Measurements from ENCODE around the gene LRSAM1.

The LRSAM1 gene

DNA sequence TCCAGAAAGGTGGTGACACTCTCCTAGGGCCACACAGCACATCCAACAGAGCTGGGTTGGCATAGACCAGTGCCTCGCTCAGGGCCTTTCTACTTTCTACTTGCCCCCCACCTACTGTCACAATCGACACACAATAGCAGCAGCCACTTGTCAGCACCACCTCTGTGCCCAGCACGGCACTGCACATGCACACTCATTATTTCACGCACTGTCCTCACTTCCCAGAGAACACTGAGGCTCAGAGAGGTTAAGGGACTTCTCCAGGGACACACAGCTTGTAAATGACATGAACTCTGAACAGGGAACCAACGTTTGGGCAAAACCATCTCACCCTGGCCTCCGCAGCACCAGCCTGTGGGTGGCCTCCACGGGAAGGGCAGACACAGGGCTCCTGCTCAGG lies 89.9 kb downstream of the LRSAM1 start:
- H3K79me2 ChIP-seq (ENCODE audit: control insufficient read depth, insufficient read depth, low read length, poor library complexity) = peaks cover 18% of the 10 kb centered on the region
- H3K18ac ChIP-seq (ENCODE audit: low read length) = peak overlapping the region; percentile 52
- H2BK120ac ChIP-seq (ENCODE audit: insufficient read depth, low read length, poor library complexity) = no peak overlapping the region
- H3K4me2 ChIP-seq (ENCODE audit: low read length) = no peak overlapping the region
- no peak overlapping the region for H3K27ac ChIP-seq (ENCODE audit: low read depth, low read length)
- H3K4me3 ChIP-seq (ENCODE audit: low read depth, low read length) = no peak overlapping the region
- no peak overlapping the region for H2BK12ac ChIP-seq (ENCODE audit: low read length)
- H3K36me3 ChIP-seq (ENCODE audit: control insufficient read depth in 1 of 2, insufficient read depth in 2 of 2, low read length in 2 of 2) = peaks cover 12 to 13% of the 10 kb centered on the region in 2 experiments
- H4K91ac ChIP-seq (ENCODE audit: low read depth, low read length) = no peak overlapping the region
- peaks cover 33% of the 10 kb centered on the region for H3K79me1 ChIP-seq (ENCODE audit: low read length)
- H4K8ac ChIP-seq (ENCODE audit: low read depth, low read length) = no peak overlapping the region
- no peaks in the 10 kb centered on the region for H3K9me3 ChIP-seq (ENCODE audit: insufficient read depth, low read depth, low read length)
- H3K4ac ChIP-seq (ENCODE audit: low read depth, low read length) = no peak overlapping the region
- H3K27me3 ChIP-seq (ENCODE audit: insufficient read depth, low read length) = no peaks in the 10 kb centered on the region
- peaks cover 34 to 42% of the 10 kb centered on the region in 2 experiments for H3K4me1 ChIP-seq (ENCODE audit: control insufficient read depth in 1 of 2, insufficient read depth in 2 of 2, low read length in 2 of 2)
- H3K23ac ChIP-seq (ENCODE audit: low read length) = no peak overlapping the region
- no peak overlapping the region for H2AK5ac ChIP-seq (ENCODE audit: low read length)
- H2BK5ac ChIP-seq (ENCODE audit: low read depth, low read length, poor library complexity) = no peak overlapping the region
- H3K9ac ChIP-seq (ENCODE audit: low read length) = no peak overlapping the region
- no peak overlapping the region for H4K12ac ChIP-seq (ENCODE audit: low read depth, low read length)
- H3K14ac ChIP-seq (ENCODE audit: low read length) = no peak overlapping the region
- no peak overlapping the region for H2AFZ ChIP-seq (ENCODE audit: insufficient read depth, low read length, poor library complexity)
- no CpG with 5 or more reads among the region's 7 CpGs for WGBS (ENCODE audit: extremely low coverage, insufficient coverage, insufficient read length)
- no peak for DNase-seq

DNA sequence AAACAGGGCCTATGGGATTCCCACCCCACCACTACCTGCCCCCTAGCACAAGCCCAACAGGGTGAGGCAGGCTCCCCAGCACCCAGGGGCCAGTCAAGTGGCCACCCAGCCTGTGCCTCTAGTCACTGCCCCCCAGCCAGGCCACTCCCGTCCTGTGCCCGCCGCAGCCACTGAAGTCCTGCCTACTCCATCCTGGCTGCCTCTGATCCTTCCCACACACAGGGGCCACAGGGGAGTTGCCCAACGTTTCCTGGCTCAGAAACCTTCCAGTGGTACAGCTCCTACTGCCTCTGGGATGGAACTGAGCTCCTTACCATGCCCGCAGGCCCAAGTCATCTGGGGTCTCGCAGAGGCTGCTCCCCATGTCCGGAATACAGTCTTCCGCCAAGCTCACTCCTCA lies 90.6 kb downstream of the LRSAM1 start:
- peak in 1 of 2 donors; percentile 55 for DNase-seq
- H3K9ac ChIP-seq (ENCODE audit: low read length) = no peak overlapping the region
- peaks cover 33 to 43% of the 10 kb centered on the region in 2 experiments for H3K4me1 ChIP-seq (ENCODE audit: control insufficient read depth in 1 of 2, insufficient read depth in 2 of 2, low read length in 2 of 2)
- H3K9me3 ChIP-seq (ENCODE audit: insufficient read depth, low read depth, low read length) = no peaks in the 10 kb centered on the region
- peaks cover 13% of the 10 kb centered on the region for H3K79me2 ChIP-seq (ENCODE audit: control insufficient read depth, insufficient read depth, low read length, poor library complexity)
- H3K23ac ChIP-seq (ENCODE audit: low read length) = no peak overlapping the region
- no peak overlapping the region for H3K4me2 ChIP-seq (ENCODE audit: low read length)
- H4K12ac ChIP-seq (ENCODE audit: low read depth, low read length) = no peak overlapping the region
- no peak overlapping the region for H3K27ac ChIP-seq (ENCODE audit: low read depth, low read length)
- peak overlapping the region; percentile 28 for H3K4ac ChIP-seq (ENCODE audit: low read depth, low read length)
- no peak overlapping the region for H2BK5ac ChIP-seq (ENCODE audit: low read depth, low read length, poor library complexity)
- H3K4me3 ChIP-seq (ENCODE audit: low read depth, low read length) = no peak overlapping the region
- no peak overlapping the region for H4K8ac ChIP-seq (ENCODE audit: low read depth, low read length)
- H3K79me1 ChIP-seq (ENCODE audit: low read length) = peaks cover 28% of the 10 kb centered on the region
- WGBS (ENCODE audit: extremely low coverage, insufficient coverage, insufficient read length) = no CpG with 5 or more reads among the region's 8 CpGs
- peak overlapping the region; percentile 21 for H2BK12ac ChIP-seq (ENCODE audit: low read length)
- H2AK5ac ChIP-seq (ENCODE audit: low read length) = peak overlapping the region; percentile 32
- H4K91ac ChIP-seq (ENCODE audit: low read depth, low read length) = no peak overlapping the region
- H2AFZ ChIP-seq (ENCODE audit: insufficient read depth, low read length, poor library complexity) = peak overlapping the region; percentile 11
- peaks cover 9% of the 10 kb centered on the region in 2 experiments for H3K36me3 ChIP-seq (ENCODE audit: control insufficient read depth in 1 of 2, insufficient read depth in 2 of 2, low read length in 2 of 2)
- no peak overlapping the region for H2BK120ac ChIP-seq (ENCODE audit: insufficient read depth, low read length, poor library complexity)
- H3K14ac ChIP-seq (ENCODE audit: low read length) = peak overlapping the region; percentile 7
- peak overlapping the region; percentile 54 for H3K18ac ChIP-seq (ENCODE audit: low read length)
- no peaks in the 10 kb centered on the region for H3K27me3 ChIP-seq (ENCODE audit: insufficient read depth, low read length)

DNA sequence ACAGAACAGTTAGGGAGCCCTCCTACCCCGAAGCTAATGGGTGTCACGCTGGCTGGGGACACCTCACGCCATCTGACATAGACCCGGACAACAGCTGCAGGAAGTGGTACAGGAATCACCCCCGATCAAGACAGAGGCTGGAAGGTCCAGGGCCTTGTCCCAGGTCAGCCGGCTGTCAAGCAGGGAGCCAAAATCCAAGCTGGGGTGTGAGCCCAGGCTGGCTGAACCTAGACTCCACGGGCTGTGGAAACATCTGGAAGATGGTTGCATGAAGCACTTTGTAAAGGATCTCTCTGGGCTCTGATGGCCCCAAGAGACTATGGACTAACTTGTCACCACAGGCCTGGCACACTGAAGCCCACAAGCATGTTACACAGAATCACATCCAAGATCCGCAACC lies 91.9 kb downstream of the LRSAM1 start:
- no peak overlapping the region for H3K27ac ChIP-seq (ENCODE audit: low read depth, low read length)
- no peak overlapping the region for H3K4me2 ChIP-seq (ENCODE audit: low read length)
- no peak overlapping the region for H2AFZ ChIP-seq (ENCODE audit: insufficient read depth, low read length, poor library complexity)
- no CpG with 5 or more reads among the region's 8 CpGs for WGBS (ENCODE audit: extremely low coverage, insufficient coverage, insufficient read length)
- no peak overlapping the region for H3K23ac ChIP-seq (ENCODE audit: low read length)
- no peak for DNase-seq
- peaks cover 12 to 14% of the 10 kb centered on the region in 2 experiments for H3K36me3 ChIP-seq (ENCODE audit: control insufficient read depth in 1 of 2, insufficient read depth in 2 of 2, low read length in 2 of 2)
- H4K91ac ChIP-seq (ENCODE audit: low read depth, low read length) = no peak overlapping the region
- H3K79me2 ChIP-seq (ENCODE audit: control insufficient read depth, insufficient read depth, low read length, poor library complexity) = peaks cover 15% of the 10 kb centered on the region
- no peak overlapping the region for H2AK5ac ChIP-seq (ENCODE audit: low read length)
- H4K12ac ChIP-seq (ENCODE audit: low read depth, low read length) = no peak overlapping the region
- peaks cover 29 to 38% of the 10 kb centered on the region in 2 experiments for H3K4me1 ChIP-seq (ENCODE audit: control insufficient read depth in 1 of 2, insufficient read depth in 2 of 2, low read length in 2 of 2)
- no peaks in the 10 kb centered on the region for H3K9me3 ChIP-seq (ENCODE audit: insufficient read depth, low read depth, low read length)
- H2BK12ac ChIP-seq (ENCODE audit: low read length) = no peak overlapping the region
- no peak overlapping the region for H3K14ac ChIP-seq (ENCODE audit: low read length)
- H2BK120ac ChIP-seq (ENCODE audit: insufficient read depth, low read length, poor library complexity) = no peak overlapping the region
- H4K8ac ChIP-seq (ENCODE audit: low read depth, low read length) = no peak overlapping the region
- no peak overlapping the region for H3K9ac ChIP-seq (ENCODE audit: low read length)
- H3K27me3 ChIP-seq (ENCODE audit: insufficient read depth, low read length) = no peaks in the 10 kb centered on the region
- no peak overlapping the region for H3K4me3 ChIP-seq (ENCODE audit: low read depth, low read length)
- no peak overlapping the region for H2BK5ac ChIP-seq (ENCODE audit: low read depth, low read length, poor library complexity)
- peaks cover 20% of the 10 kb centered on the region for H3K79me1 ChIP-seq (ENCODE audit: low read length)
- peak overlapping the region; percentile 39 for H3K4ac ChIP-seq (ENCODE audit: low read depth, low read length)
- H3K18ac ChIP-seq (ENCODE audit: low read length) = peak overlapping the region; percentile 32

DNA sequence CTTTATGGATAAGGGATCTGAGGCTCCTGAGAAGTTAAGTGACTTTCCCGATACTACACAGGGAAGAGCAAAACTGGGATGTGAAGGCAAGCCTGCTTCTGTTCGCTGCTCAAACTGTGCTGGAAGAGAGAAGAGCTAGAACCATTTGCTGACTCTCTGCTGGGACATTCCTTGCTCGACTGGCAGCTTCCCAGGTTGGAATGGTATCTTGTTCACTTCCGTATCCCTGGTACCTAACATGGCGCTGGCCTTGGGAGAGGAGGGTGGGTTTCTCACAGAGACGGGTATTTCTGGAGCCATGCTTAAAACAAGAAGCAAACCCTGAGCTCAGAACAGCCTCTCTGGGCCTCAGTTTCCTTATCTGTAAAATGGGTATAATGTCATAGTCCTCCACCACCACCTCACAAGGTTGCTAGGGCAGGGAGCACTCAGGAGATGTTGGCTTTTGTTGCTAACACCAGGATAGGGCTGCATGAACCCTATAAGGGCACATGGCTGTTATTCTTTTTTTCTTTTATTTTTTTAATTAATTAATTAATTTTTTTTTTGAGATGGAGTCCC lies 92.7 kb downstream of the LRSAM1 start:
- Histone ChIP-seq H2AK5ac (ENCODE audit: low read length) (no peak overlapping the region), H2BK120ac (ENCODE audit: insufficient read depth, low read length, poor library complexity) (no peak overlapping the region), H3K4me2 (ENCODE audit: low read length) (no peak overlapping the region), H2BK5ac (ENCODE audit: low read depth, low read length, poor library complexity) (no peak overlapping the region), H2BK12ac (ENCODE audit: low read length) (no peak overlapping the region), H3K79me1 (ENCODE audit: low read length) (peaks cover 20% of the 10 kb centered on the region), H3K9ac (ENCODE audit: low read length) (no peak overlapping the region), H3K4me1 (ENCODE audit: control insufficient read depth in 1 of 2, insufficient read depth in 2 of 2, low read length in 2 of 2) (peaks cover 27 to 38% of the 10 kb centered on the region in 2 experiments), H3K4ac (ENCODE audit: low read depth, low read length) (no peak overlapping the region), H3K79me2 (ENCODE audit: control insufficient read depth, insufficient read depth, low read length, poor library complexity) (peaks cover 15% of the 10 kb centered on the region), H3K18ac (ENCODE audit: low read length) (peak overlapping the region; percentile 19), H3K9me3 (ENCODE audit: insufficient read depth, low read depth, low read length) (no peaks in the 10 kb centered on the region), H3K27ac (ENCODE audit: low read depth, low read length) (no peak overlapping the region), H2AFZ (ENCODE audit: insufficient read depth, low read length, poor library complexity) (no peak overlapping the region), H3K36me3 (ENCODE audit: control insufficient read depth in 1 of 2, insufficient read depth in 2 of 2, low read length in 2 of 2) (peaks cover 15 to 16% of the 10 kb centered on the region in 2 experiments), H4K12ac (ENCODE audit: low read depth, low read length) (no peak overlapping the region), H3K14ac (ENCODE audit: low read length) (no peak overlapping the region), H3K27me3 (ENCODE audit: insufficient read depth, low read length) (no peaks in the 10 kb centered on the region), H3K4me3 (ENCODE audit: low read depth, low read length) (no peak overlapping the region), H4K8ac (ENCODE audit: low read depth, low read length) (no peak overlapping the region), H4K91ac (ENCODE audit: low read depth, low read length) (no peak overlapping the region), H3K23ac (ENCODE audit: low read length) (no peak overlapping the region)
- no CpG with 5 or more reads among the region's 6 CpGs for WGBS (ENCODE audit: extremely low coverage, insufficient coverage, insufficient read length)
- no peak for DNase-seq
